Activated CD4-positive, CD25-positive, alpha-beta regulatory T cell (primary cell): ENCODE data around the gene AGAP1.

Source experiments
- DNase-seq, 4 experiments: peaks; one replicate each; lab custom pipeline; 2025; lab: John Stamatoyannopoulos, UW

Gene AGAP1

GRCh38 chr2:236095504-236095903 is 601.7 kb downstream of the AGAP1 start:
- no peak for DNase-seq

- no peak for DNase-seq
Observed at GRCh38 chr2:236101311-236101950, 607.6 kb downstream of the AGAP1 start.

- DNase-seq: no peak
Observed at GRCh38 chr2:236102971-236103370, 609.1 kb downstream of the AGAP1 start.

DNA sequence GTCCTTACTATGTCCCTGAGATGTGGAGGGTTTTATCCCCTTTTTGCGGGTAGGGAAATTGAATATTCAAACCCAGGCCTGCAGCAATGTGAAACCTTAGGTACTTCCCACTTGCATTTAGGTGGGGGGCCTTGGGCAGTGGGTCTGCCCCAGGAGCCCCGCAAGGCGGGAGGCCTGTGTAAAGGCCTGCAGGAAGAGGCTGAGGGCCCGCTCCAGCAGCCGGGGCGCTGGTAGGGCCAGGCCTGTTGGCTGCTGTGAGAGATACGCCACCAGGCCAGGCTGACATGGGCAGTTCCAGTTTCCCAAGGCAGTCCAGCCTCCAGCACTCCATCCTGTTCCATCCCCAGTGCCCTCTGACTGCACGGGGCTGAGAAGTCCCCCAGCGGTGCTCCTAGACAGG is 610.1 kb downstream of the AGAP1 start:
- no peak for DNase-seq

- DNase-seq: no peak
Observed at GRCh38 chr2:236105955-236106607, 612.2 kb downstream of the AGAP1 start.

- no peak for DNase-seq
Observed at GRCh38 chr2:236106761-236107160, 612.9 kb downstream of the AGAP1 start.

DNA sequence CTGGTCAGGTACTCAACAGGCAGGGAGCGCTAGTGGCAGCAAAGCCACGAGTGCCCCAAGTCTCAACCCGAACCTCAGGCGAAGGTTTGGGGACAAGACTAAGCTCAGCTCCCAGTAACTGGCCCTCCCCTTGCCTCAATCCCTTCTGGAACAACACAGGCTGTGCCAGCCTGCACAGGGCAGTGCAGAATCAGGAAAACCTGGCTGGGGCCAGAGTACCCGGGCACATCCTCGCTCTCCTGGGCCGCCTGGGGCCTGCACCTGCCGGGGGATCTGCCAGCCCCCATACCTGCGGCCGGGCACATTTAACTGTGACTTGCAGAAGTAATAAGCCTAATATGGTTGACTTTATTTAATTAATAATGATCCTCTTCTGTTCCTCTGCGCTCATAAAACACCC is 613.7 kb downstream of the AGAP1 start:
- DNase-seq: no peak

GRCh38 chr2:236107942-236108625 is 614.2 kb downstream of the AGAP1 start:
- DNase-seq: no peak

DNA sequence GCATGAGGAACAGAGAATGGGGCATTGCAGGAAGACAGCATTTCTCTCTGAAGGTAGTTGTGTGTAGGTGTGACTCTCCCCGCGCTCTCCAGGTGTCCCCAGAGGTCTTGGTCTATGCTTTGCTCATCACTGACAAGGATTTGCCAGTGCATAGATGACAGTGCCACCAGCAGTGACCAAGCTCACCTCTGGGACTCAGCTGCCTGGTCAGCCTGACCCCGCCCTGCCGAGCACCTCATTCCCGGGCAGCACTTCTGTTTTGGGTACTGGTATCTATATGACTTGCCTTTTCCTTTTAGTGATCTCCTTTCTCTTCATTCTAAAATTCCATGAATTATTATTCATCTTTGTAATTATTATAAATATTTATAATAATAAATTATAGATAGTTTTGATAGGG is 615.2 kb downstream of the AGAP1 start:
- no peak for DNase-seq

GRCh38 chr2:236109473-236109872 is 615.6 kb downstream of the AGAP1 start:
- DNase-seq: no peak

DNA sequence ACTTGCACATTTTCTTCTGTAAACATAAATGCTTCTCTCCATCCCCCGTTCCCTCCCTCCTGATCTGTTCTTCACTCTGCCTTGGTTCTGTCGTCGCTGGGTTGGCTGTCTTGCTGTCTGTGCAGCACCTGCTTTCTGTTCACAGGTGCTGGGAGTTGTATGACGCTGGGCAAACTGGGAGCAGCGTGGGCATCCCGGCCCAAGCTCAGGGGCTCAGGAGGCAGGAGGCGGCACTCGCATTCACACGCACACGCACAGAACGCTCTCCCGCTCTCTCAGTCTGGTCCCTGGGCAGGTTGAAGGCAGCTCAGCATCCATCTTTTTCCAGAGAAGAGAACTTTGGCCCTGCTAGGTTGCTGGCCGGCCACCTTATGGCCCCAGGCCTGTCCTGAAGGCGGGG is 618.6 kb downstream of the AGAP1 start:
- no peak for DNase-seq

DNA sequence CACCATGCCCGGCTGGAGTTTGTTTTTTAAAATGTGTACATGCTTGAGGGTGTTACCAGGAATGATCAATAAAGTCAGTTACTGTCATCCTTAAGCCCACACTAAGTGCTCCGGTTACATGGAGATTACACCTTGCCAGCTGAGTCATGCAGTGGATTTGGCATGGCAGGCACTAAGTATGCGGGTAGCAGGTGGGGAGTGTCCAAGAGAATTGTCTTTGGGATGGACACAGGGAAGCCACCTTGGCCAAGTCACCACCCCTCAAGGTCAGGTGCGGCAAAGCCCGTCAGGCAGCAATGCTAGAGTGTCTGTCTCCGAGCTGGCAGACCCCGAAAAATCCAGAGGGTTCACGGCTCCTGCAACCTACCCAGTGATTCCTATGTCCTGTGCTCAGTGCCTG is 619.6 kb downstream of the AGAP1 start:
- DNase-seq: no peak

- no peak for DNase-seq
Observed at GRCh38 chr2:236113948-236114347, 620.1 kb downstream of the AGAP1 start.

DNA sequence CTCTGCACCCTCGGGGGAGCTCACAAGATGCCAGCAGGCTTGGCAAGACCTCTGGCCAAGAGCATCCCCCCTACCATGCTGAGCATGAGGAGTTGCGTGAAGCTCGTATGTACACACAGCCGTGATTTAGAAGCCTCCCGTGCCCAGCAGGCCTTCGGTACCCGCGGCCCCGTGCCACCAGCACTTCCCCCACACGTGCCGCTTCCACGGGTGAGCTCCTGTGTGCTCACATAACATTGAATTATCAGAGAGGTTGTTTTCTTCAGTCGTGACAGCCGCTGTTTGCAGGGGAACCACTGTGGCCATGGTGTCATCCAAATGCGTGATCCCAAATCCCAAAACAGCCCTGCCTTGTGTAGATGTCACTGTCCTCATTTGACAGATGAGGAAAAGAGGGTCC is 621.1 kb downstream of the AGAP1 start:
- DNase-seq: no peak

- no peak for DNase-seq
Observed at GRCh38 chr2:236117401-236117800, 623.6 kb downstream of the AGAP1 start.

DNA sequence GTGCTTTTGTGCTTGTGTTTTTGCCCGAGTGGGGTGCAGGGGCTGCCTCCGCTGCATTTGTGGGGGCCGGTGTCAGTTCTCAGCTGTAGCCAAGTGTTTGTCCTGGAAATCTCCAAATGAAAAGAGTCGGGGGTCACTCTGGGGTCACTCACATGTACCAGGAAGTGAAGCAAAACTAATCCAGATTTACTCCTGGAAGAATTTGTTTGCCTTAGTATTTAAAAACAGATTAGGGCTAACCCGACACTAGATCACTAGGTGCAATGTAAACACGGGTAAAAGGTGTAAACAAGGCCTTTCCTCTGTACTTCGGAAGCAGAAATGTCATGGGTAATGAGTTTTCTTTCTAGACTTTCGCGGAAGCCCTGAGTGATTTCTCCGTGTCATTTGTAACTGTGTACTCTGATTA is 624.0 kb downstream of the AGAP1 start:
- no peak for DNase-seq

DNA sequence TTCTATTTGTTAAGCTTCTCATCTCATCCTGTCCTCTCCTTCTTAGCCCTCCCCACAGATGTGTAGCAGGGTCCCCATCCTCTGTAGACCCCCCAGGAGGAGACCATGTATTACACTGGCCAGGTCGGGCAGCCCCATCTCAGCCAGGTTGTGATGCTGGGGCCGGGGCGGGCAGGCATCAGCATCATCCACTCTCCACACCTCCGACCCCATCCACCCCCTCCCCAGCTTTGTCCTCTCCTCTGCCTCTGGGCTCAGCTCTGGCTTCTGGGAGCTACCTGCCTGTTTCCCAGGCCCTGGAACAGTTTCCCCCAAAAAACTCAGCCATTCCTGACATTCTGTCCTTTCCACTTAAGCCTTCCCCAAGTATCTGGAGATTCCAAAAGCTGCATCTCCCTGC is 625.2 kb downstream of the AGAP1 start:
- no peak for DNase-seq

DNA sequence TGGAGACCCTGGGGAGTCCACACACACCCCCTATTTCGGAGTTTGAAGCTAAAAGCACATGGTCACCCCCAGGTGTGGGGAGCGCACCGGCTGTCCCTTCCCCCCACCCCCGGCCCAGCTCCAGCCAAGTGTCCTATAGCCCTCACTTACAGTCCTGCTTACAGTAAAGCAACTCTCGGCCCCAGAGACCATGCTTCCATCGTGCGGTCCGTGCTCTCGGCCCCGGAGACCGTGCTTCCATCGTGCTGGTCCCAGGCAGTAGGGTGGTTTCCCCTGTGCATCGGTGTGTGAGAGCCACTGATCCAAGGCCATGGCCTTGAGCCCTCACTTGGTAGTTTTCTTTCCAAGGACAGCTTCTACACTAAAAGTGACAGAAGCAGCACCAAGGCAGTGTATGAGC is 625.6 kb downstream of the AGAP1 start:
- no peak for DNase-seq

GRCh38 chr2:236120141-236120601 is 626.3 kb downstream of the AGAP1 start:
- DNase-seq: no peak

GRCh38 chr2:236120829-236121228 is 627.0 kb downstream of the AGAP1 start:
- no peak for DNase-seq

DNA sequence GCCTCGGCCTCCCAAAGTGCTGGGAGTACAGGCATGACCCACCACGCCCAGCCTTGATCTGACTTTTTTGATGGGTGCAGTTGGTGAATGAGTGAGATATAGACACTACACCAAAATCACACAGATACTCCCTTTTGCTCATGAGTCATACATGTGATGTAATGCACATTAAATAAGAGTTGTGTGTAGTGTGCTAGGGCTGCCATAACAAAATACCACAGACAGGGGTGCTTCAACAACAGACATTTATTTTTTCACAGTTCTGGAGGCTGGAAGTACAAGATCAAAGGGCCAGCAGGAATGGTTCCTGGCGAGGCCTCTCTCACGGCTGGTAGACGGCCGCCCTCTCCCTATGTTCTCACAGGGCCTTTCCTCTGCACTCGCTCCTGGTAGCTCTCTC is 627.7 kb downstream of the AGAP1 start:
- no peak for DNase-seq

DNA sequence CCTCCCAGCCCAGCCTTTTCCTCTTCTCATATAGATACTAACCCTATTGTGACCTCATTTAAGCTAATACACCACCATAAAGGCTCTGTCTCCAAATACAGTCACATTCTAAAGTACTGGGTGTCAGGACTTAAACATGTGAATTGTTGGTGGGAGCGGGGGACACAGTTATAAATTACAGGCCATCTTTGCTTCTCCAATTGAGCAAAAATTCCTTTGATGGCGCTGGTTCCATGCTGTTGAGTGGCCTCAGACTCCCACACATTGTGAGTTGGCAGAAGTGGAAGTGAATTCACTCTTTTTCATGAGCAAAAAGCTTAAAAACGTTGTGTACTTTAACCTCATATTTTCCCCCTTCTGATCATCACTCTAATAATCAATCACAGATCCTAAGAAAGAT is 628.4 kb downstream of the AGAP1 start:
- DNase-seq: no peak

- no peak for DNase-seq
Observed at GRCh38 chr2:236123716-236124115, 629.9 kb downstream of the AGAP1 start.
